Tongue (tissue), 2 donors: Measurements from ENCODE around the gene AKAP6. TPM values are rescaled to one million over a fixed set of nuclear protein-coding genes. Genes with fewer than 3 reads are reported as not detected.

Experiments
- DNase-seq: peaks from one replicate; pipeline ENCODE4 v3.0.0-alpha.2; 2015
- total RNA-seq: library from RNA; depleted of rRNA; stranded (reverse); fragments of >200 nt; gene quantifications from one replicate; pipeline ENCODE4 v1.2.3, GENCODE V29; 2014

The AKAP6 gene
- total RNA-seq, 1 donor from 2014 or later: 230 TPM

DNA sequence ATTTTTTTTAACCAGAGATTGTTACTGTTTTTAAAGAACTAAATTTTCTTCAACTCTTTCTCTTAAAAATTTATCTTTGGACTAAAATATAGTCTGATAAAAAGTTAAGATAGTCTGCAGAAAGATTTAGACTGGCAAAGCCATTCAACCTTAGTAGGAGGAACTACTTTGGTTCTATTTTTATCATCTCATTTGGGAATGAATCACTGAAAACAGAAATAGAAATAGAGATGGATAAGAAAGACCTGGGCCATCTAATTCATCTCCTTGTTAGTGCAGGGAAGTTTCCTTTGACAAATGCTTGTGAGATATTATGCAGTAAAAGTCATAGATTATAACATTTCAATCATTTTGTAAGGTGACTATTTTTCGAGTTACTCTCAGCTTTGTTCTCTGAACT, 346.3 kb downstream of the AKAP6 start:
- no peak for DNase-seq

DNA sequence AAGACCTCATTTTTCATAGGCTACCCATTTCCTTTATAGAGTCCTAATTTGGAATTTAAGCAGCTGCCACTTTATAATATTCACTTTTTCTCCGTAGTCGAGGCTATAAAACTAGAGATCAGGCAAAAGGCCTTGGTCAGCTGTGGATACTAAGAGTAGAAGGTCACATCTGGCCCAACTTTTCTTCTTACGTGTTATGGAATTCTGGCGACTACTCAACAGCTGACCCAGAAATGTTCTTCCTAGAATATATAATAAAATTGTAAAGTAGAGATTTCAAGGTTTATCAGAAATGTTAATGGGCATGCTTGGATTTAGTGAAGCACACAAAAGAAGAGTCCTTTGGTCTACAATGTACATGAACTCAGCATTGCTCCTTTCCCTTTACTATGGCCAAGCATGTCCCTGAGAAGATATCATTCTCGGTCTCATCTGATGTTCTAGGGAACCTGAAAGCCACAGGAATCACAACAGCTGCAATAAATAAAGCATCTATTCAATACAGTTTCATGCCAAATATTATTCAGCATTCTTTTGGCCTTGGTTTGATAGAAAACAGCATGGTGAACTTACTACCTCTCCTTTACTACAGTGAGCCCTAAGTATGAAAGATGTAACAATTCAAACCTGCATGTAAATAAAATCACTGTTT, 348.2 kb downstream of the AKAP6 start:
- DNase-seq: no peak

DNA sequence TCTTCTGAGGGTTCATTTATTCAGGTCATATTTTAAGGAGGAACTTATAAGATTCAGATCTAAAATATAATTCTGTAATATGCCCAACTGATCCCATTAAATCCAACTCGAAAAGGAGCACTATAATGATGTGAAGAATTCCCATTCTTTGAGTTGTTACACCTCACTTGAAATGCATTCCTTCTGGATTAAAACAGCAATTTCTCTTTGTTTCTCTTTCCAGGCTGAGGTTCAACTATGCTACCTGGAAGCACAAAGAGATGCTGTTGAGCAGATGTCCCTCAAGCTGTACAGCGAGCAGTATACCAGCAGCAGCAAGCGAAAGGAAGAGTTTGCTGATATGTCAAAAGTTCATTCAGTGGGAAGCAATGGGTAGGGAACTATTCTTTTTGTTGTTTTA, 349.0 kb downstream of the AKAP6 start:
- DNase-seq: no peak

DNA sequence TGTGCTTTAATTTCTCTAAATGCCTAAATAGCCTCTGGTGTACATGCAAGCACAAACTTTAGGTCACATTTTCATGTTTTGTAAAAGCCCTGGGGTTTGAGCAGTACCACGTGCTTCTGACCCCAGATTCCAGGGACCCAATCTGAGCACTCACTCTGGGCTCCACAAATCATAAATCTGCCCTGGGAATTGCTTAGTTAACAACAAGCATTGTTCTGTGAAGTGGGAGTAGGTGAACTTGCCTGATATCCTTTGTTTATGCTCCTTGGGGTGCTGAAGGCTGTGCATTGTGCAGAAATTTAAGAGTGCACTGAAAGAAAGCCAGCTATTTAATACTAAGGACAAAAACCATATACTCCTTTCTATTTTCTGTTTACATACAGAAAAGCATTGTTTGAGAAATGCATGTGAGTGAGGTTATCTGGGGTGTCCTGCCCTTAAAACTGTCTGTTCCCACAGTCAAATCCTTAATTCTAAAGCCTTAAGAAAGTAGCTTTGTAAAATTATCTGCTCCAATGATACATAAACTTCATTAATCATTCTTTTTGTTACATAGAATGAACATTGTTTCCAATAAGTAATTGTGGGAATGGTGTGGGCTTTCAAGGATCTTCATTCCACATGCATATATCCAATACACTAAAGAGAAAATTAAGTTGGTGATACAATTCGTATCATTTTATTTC, 351.0 kb downstream of the AKAP6 start:
- DNase-seq: no peak

DNA sequence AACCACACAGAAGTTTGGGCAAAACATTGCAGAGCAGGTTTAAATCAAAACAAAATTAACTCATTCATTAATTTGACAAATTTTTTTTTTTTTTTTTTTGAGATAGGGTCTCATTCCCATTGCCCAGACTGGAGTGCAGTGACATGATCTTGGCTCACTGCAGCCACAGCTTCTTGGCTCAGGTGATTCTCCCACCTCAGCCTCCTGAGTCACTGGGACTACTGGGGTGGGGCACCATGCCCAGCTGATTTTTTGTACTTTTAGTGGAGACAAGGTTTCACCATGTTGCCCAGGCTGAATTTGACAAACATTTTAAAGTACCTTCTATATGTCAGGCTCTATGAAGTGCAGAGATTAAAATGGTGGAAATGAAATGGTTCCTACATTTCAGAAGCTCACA, 352.5 kb downstream of the AKAP6 start:
- DNase-seq: no peak

DNA sequence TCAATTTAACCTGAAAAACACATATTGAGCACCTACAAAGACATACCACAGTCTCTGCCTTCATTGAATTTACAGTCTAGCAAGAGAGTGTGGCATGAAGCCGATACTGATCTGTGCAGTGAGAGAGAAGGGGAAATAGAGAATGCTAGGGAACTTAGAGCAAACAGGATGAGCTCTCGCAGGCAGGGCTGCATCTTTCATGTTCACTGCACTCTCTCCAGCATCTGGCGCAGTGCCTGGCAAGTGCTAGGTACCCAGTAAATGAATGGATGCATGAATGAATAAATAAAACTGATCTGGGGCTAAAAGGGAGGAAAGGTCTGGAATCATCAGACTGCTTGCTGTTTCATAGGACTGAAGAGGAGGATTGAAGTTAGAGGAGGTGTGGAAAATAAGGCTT, 353.1 kb downstream of the AKAP6 start:
- DNase-seq: no peak

DNA sequence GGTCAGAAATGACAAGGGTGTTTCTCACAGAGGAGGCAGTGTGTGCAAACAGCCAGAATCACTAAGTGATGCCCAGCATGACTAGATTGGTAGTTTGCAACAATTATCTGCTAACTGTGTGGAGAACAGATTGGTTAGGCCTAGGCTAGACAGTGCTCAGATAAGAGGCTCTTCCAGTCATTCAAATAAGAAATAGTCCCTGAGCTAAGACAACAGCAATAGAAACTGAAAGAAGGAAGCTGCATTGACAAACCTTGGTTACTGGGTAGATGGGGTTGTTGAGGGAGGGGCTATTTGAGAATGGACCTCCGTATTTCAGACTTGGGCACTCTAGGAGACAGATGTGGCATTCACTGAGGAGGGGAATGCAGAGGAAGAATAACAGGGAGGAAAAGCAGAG, 354.6 kb downstream of the AKAP6 start:
- DNase-seq: no peak

DNA sequence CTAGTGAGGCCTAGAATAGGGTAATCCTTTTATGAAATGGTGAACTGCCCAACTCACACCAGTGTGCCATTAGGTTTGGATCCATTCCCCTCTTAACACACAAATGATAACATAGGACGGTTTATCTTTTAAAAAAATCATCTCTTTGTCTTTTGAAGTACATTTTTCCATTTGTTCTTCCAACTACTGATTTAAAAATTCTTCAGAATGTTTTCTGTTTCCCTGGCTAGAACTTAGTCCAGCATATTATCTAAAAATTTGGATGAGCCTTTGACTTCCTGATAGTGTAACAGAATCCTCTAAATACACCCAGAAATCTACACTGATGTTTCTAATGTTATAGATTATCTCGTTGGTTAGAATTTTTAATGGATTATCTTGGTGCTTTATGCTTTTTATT, 359.8 kb downstream of the AKAP6 start:
- DNase-seq: no peak

DNA sequence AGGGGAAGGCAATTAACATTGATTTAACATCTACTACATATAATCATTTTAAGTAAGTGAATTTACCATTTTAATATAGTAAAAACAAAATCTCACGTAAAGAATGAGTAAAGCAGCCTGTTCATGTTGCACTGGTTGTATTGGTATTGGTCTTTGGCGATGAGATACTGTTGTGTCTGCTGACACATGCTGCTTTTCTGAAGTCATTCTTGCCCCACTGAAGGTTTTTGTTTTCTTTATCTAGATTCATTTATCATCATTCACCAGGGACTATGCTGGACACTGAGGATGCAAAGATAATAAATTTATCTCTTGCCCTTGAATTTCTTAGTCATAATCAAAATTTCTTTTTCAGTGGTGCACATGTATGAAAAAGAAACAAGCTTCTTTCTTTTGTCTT, 363.3 kb downstream of the AKAP6 start:
- no peak for DNase-seq

DNA sequence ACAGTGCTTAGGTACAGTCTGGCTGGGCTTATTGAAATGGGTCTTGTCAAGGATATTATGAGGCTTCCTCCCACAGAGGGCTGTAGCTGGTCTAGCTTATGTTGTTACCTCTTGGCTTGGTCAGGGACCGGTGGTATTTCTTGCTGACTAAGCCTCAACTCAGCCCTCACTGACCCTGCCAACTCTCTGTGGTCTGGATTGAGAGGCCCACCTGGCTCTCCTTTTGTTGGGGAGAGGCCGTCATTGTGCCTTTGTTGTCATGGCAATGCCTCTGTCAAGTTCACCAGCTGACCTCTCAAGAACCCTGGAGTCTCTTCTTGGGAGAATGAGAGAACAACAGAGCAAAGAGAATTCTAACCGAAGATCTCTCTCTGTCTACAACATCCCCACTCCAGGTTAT, 364.0 kb downstream of the AKAP6 start:
- no peak for DNase-seq

DNA sequence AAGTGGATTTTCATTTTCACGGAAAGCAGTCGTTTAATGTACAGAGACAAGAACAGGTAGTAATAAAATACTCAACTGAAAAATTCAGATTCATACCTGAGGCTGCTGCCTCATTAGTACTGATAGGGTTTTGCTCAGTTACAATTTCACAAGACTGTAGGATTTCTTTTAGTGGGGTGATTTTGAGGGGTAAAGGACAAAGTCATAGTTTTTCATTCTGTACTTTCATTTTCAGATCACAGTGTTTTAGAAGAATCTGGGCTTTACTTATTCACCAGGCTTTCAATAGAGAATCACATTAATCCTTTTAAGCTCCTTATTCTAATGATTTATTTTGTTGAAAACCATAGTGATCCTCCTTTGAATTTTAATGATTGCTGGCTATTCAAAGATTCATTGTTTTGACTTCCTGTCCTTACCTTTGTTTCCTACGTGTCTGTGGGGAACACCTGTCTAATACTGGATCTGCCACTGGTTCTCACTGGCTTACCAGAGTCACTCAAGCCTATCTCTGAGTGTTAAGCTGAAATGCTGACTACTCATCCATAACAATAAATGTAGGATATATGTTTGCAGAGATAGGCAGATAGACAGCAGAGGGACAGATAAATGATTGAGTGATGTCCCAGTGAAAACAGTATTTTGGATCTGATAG, 365.8 kb downstream of the AKAP6 start:
- DNase-seq: no peak

DNA sequence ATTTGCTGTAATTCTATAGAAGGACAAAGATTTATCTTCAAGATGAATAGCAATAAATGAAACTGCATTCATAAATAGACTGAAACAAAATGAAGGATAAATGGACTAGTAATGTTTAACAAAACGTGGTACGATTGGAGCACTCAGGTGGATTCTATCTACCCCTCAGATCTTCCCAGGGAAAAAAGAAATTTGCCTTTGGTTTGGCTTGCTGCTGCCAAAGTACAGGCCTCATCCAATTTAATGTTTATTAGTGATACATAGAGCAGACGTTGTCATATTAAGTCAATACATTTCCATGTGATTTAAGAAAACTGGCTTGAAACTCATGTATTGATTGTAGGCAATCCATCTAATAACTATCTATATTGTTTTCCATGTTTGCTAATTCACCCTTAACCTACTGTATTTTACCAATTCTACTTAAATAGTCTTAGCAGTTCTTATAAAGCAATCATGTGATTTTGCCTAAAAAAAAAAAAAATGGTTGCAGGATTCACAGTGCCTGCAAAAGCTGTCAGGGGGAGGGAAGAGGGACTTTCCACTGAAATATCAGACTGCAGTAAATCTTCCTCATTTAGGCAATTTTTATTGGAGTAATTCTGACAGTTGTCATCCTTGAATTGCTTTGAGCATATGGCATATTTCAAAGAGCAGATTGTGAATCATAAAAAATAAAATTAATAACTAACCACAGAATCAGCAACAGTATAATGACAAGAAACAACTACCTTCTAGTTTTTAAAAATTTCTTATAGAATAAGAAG, 367.4 kb downstream of the AKAP6 start:
- DNase-seq: no peak

DNA sequence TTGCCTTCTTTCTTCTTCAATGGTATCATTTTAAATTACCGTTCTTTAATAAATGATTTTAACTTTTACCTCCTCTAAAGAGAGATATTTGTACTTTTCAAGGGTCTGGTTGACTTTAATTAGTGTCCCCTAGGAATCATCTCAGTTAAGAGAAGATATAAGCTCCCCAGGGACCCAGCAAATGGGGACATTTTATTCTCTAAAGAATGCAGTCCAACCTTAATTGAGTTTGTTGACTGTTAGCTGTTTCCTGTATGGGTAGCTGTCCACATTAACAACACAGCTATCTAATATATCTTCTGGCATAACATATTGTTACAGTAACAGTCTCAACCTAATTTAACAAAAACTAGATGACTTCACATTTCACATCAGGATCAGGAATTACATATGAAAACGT, 368.0 kb downstream of the AKAP6 start:
- no peak for DNase-seq

DNA sequence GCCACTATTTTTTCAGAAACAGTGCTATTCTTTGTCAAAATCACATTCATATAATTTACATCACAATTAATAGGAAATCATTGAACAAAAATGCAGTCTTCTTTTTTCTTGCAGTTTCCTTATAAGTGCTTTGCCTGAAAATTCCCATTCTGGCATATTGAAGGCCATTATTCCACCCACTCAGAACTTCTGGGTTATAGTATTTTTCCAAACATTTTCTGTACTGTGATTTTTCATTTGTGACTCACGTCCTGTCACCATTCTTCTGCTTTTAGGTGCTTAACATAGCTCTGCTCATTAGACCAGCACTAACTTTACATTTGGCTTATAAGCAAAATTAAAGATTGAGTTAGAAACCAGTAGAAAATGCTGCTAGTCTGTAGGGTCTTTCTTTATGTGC, 368.6 kb downstream of the AKAP6 start:
- no peak for DNase-seq

DNA sequence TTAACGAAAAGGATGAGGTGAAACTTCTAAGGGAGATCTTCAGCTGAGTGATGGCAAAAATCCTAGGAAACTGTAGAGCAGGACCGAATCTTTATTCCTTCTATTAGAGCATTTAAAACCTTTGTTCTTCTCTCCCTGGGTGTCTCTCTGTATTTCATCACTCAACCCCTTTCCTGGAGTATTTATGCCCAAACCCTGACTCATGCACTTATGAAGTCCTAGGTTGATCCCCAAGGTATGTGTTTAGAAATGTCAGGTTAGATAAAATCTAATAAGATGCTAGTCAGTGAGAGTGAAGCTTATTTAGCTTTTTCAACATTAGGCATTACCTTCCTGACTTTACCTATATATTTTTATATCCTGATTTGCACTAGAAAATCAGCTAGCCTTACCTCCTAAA, 369.7 kb downstream of the AKAP6 start:
- no peak for DNase-seq

DNA sequence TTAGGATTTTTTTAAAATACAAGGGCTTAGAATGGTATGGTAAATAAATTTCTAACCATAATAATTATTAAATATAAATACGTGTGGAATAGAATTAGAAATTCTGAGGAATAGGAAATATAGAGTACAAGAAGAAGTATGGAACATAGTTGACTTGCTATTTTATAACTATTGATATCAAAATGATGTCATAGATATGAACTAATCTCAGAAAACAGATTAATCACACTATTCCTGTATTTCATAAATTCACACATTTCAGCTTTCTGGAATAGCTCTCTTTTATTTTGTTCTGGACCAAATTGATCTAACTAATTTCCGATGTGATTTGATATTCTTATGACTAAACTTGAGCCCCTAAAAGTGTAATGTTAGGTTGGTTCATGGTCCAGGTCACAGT, 372.4 kb downstream of the AKAP6 start:
- no peak for DNase-seq

DNA sequence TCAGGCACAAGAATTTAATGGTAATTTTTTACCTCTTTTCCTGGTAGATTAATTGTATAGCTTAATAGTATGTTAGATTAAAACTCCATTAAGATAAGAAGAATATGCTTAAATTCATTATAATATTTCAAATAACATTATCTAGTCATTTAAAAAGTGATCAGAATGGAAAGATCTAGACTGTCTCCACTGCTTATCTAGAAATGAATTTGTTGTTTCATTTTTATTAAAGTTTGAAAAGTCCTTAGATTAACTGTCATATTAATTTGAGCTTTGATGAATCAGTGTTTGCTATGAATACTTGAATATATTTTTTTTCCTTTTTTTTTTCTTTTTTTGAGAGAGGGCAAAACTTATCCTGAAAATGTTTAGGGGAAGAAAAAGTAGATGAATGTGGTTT, 373.0 kb downstream of the AKAP6 start:
- DNase-seq: no peak

DNA sequence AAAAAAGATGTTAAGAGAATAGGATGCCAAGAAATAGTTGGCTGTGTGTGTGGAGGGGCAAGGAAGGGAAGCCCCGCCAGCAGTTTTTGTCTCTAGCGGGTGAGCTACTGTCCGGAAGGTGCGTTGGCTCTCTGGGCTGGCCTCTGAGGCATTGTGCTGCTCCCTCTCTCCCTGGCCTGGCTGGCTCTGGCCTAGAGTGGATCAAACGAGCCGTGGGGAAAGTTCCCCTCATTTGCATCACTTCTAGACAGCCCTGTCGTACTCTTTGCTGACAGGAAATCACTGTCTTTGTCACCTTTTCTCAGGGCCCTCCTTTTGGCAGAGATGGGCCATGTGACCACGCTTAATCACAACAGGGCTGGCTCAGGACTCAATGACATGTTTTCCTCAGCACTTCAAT, 373.5 kb downstream of the AKAP6 start:
- peak; percentile 37 for DNase-seq

DNA sequence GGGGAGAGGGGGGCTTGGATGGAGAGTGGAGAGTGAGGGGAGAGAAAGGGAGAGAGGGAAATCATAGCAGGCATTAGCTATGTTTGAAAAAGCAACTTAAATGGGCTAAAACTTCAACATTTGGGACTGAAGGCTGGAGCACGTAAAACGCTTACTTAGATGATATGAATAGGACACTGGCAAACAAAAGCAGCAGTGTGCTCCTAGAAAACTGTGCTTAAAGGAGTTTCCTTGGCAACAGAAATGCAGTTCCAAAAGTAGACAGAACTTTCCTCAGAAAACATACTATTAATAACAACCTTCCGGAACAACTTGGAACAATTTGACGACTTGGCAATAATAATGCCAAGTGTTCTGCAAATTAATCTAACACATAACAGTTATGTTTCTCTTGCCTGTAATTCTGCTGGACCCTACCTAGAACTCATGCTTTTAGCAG, 374.1 kb downstream of the AKAP6 start:
- peak; percentile 87 for DNase-seq

DNA sequence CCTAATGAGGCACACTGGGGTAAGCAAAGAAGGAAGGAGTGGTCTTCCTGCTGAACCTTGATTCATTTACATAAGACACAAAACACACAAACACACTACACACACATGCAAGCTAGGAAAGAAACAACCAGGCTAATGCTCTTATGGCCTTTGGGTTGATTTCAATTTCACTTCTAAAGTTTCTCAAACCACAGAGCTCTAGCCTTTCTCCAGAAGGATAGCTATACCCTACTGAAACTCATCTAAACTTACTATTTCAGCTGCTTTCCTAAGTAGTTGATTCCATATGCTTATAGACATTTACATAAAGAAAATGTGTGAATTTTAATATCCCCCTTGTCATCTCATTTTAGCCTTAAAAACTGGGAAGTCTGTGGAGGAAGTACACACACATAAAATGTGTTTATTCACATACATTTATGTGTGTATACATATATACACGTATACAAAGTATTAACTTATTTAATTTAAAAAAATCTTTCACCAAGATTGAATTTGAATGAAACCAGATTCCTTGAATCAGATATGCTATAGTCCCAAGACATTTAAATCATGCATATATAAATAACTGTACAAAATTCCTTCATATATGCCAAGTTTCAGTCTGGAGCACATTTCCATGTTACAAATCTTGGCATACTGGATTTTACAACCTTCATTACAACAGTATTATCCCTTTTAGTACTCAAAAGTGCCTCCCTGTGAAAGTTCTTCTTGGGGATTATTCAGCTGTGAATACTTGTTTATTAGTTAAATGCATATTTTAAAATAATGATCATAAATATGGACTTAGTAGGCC, 377.8 kb downstream of the AKAP6 start:
- peak; percentile 50 for DNase-seq

DNA sequence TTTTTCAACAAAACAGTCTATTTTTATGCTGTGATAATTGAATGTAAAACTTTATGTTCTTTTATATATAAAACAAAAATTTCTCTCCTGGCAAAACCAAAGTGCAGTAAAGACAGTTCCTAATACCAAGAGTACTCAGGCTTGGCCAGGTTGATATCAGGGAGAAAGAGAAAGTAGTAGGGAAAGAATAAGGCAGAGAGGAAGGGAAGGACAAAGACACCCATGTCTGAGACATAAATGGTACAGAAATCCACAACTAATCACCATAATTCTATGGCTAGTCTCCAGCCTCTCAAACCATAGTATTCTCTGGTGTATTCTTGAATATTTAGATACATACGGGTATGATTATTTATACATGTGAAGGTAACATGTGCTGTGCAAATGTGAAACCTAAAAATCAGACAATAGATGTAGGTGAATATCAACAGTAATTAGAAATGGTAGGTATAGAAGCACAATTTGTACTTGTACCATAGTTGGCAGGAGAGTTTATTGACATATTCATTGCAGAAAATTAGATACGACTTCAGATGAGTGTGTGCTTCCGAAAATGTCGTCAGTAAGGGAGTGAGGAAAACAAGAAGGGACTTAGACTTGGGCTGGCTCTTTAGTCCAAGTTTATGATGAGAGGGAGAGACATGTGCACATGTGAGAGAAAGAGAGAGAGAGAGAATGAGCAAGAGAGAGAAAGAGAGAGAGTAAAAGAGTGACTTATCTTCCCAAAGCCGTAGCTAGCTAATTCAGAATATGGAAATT, 378.8 kb downstream of the AKAP6 start:
- peak; percentile 40 for DNase-seq
